ENCODE results near the gene JUP.

DNA sequence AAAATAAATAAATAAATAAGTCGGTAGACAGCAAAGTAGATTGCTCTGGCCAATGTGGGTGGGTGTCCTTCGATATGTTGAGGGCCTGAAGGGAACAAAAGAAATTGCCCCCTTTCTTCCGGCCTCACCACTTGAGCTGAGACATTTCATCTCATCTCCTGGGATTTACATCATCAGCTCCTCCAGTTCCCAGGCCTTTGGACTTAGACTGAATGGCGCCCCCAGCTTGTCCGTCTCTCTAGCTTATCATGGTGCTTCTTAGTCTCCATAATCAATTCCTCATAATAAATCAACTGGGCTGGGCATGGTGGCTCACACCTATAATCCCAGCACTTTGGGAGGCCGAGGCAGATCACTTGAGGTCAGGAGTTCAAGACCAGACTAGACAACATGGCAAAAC is 38.2 kb downstream of the JUP start:
- TF ChIP-seq, protein P1, sequence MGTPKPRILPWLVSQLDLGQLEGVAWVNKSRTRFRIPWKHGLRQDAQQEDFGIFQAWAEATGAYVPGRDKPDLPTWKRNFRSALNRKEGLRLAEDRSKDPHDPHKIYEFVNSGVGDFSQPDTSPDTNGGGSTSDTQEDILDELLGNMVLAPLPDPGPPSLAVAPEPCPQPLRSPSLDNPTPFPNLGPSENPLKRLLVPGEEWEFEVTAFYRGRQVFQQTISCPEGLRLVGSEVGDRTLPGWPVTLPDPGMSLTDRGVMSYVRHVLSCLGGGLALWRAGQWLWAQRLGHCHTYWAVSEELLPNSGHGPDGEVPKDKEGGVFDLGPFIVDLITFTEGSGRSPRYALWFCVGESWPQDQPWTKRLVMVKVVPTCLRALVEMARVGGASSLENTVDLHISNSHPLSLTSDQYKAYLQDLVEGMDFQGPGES (IDR thresholded peaks at IDR 0.05; ENCODE audit: low read depth, low read length) = no peak
- TF ChIP-seq, protein P2, sequence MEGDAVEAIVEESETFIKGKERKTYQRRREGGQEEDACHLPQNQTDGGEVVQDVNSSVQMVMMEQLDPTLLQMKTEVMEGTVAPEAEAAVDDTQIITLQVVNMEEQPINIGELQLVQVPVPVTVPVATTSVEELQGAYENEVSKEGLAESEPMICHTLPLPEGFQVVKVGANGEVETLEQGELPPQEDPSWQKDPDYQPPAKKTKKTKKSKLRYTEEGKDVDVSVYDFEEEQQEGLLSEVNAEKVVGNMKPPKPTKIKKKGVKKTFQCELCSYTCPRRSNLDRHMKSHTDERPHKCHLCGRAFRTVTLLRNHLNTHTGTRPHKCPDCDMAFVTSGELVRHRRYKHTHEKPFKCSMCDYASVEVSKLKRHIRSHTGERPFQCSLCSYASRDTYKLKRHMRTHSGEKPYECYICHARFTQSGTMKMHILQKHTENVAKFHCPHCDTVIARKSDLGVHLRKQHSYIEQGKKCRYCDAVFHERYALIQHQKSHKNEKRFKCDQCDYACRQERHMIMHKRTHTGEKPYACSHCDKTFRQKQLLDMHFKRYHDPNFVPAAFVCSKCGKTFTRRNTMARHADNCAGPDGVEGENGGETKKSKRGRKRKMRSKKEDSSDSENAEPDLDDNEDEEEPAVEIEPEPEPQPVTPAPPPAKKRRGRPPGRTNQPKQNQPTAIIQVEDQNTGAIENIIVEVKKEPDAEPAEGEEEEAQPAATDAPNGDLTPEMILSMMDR (IDR thresholded peaks at IDR 0.05) = no peak
- no peak for TF ChIP-seq POLR2AphosphoS5 (IDR thresholded peaks at IDR 0.05; ENCODE audit: low read depth, low read length)
- no peak for TF ChIP-seq YY1 (IDR thresholded peaks at IDR 0.05; ENCODE audit: low read depth)
- no peak for TF ChIP-seq GABPA (IDR thresholded peaks at IDR 0.05; ENCODE audit: low read depth)
- TF ChIP-seq ELF1 (IDR thresholded peaks at IDR 0.05) = no peak
- TF ChIP-seq CHD2 (IDR thresholded peaks at IDR 0.05; ENCODE audit: low read length, partially characterized antibody) = no peak
- no peak for TF ChIP-seq TAF1 (IDR thresholded peaks at IDR 0.05; ENCODE audit: borderline replicate concordance, low read depth, low read length)
- TF ChIP-seq RAD21 (IDR thresholded peaks at IDR 0.05; ENCODE audit: low read length) = no peak
- TF ChIP-seq FOSL2 (IDR thresholded peaks at IDR 0.05; ENCODE audit: borderline replicate concordance, low read depth) = no peak
- TF ChIP-seq TEAD4 (IDR thresholded peaks at IDR 0.05; ENCODE audit: borderline replicate concordance, insufficient read depth) = no peak
- no peak for TF ChIP-seq NRF1 (IDR thresholded peaks at IDR 0.05; ENCODE audit: low read depth, low read length)
- no peak for TF ChIP-seq EP300 (IDR thresholded peaks at IDR 0.05; ENCODE audit: borderline replicate concordance in 1 of 2, low read depth in 1 of 2, low read length in 1 of 2)
